H1 (cell line): ENCODE measurements around the gene MT1G. TPM values are rescaled to one million over a fixed set of nuclear protein-coding genes. Genes with fewer than 3 reads are reported as not detected.

ENCODE experiments used
- CTCF ChIA-PET: fragments of 300-600 bp; sonication (Branson Sonifier 250); formaldehyde crosslinking; loops from one replicate; lab custom pipeline; 2021; ENCODE audit not compliant: partially characterized antibody; lab: Charles Lee
- POLR2A ChIA-PET: fragments of 300-600 bp; sonication (Branson Sonifier 250); formaldehyde crosslinking; loops from one replicate; lab custom pipeline; 2021; ENCODE audit warnings: inconsistent platforms; ENCODE audit not compliant: partially characterized antibody; lab: Charles Lee
- DNase-seq, 2 experiments: peaks; one replicate each; pipeline versions ENCODE4 v3.0.0 to v3.0.0-alpha.2; 2010 to 2022; ENCODE audit warnings: low spot score in 2 of 2, low read depth in 1 of 2, mixed read lengths in 1 of 2
- FAIRE-seq: peaks from 2 replicates; lab custom pipeline; 2011; peaks lifted over from hg19 to GRCh38; lab: Jason Lieb, UNC
- H2AFZ ChIP-seq: 2 replicates; pipeline ENCODE4 v1.8.1; 2012; ENCODE audit warnings: low read length, inconsistent platforms
- H2AK5ac ChIP-seq: 2 replicates; pipeline ENCODE4 v1.6.1; 2013; ENCODE audit warnings: low read depth, low read length
- H2BK120ac ChIP-seq: replicated peaks from 2 replicates; pipeline ENCODE3; 2013; ENCODE audit warnings: low read depth, low read length, inconsistent platforms
- H2BK12ac ChIP-seq: 2 replicates; pipeline ENCODE4 v1.6.1; 2013; ENCODE audit warnings: low read depth, low read length
- H2BK15ac ChIP-seq: 2 replicates; pipeline ENCODE4 v1.6.1; 2013; ENCODE audit warnings: low read length
- H2BK20ac ChIP-seq: 2 replicates; pipeline ENCODE4 v1.6.1; 2013; ENCODE audit warnings: low read length
- H2BK5ac ChIP-seq: 2 replicates; pipeline ENCODE4 v1.6.1; 2013; ENCODE audit warnings: low read depth, low read length
- H3K14ac ChIP-seq: 2 replicates; pipeline ENCODE4 v1.6.1; 2013; ENCODE audit warnings: inconsistent platforms; ENCODE audit not compliant: insufficient read length
- H3K18ac ChIP-seq: 2 replicates; pipeline ENCODE4 v1.6.1; 2013; ENCODE audit warnings: low read length; ENCODE audit errors: extremely low read depth
- H3K23ac ChIP-seq: 2 replicates; pipeline ENCODE4 v1.6.1; 2013; ENCODE audit warnings: inconsistent platforms; ENCODE audit not compliant: insufficient read length
- H3K23me2 ChIP-seq: 2 replicates; pipeline ENCODE4 v1.6.1; 2013; ENCODE audit warnings: low read depth, low read length
- H3K27ac ChIP-seq: 2 replicates; pipeline ENCODE4 v1.6.1; 2011; ENCODE audit warnings: low read depth, low read length, inconsistent platforms
- H3K27me3 ChIP-seq, 4 experiments: replicated peaks in 1 of 4; 1 replicate in 1 of 4; 2 replicates in 3 of 4; pipeline versions ENCODE4 v1.6.1 to v1.8.1; 2011 to 2013; ENCODE audit warnings: low read length in 3 of 4, mild to moderate bottlenecking in 3 of 4, inconsistent platforms in 2 of 4, mixed read lengths in 2 of 4, moderate library complexity in 1 of 4; ENCODE audit not compliant: control insufficient read depth in 3 of 4, insufficient read depth in 3 of 4; ENCODE audit errors: extremely low read depth in 1 of 4
- H3K36me3 ChIP-seq, 4 experiments: 2 replicates each; pipeline versions ENCODE4 v1.6.1 to v1.8.1; 2011 to 2013; ENCODE audit warnings: mild to moderate bottlenecking in 4 of 4, low read length in 3 of 4, moderate library complexity in 2 of 4, control low read depth in 1 of 4, inconsistent platforms in 1 of 4; ENCODE audit not compliant: insufficient read depth in 4 of 4, control insufficient read depth in 2 of 4
- H3K4ac ChIP-seq: replicated peaks from 2 replicates; pipeline ENCODE3; 2013; ENCODE audit warnings: low read length, low read depth, mixed read lengths, inconsistent platforms; ENCODE audit not compliant: insufficient read length
- H3K4me1 ChIP-seq, 4 experiments: replicated peaks in 1 of 4; 1 replicate in 1 of 4; 2 replicates in 3 of 4; pipeline versions ENCODE4 v1.6.1 to v1.8.1; 2011 to 2013; ENCODE audit warnings: low read length in 3 of 4, inconsistent platforms in 2 of 4, mixed read lengths in 1 of 4; ENCODE audit not compliant: insufficient read depth in 4 of 4, control insufficient read depth in 3 of 4
- H3K4me2 ChIP-seq, 2 experiments: 2 replicates each; pipeline versions ENCODE4 v1.6.1 to v1.8.1; 2011 to 2013; ENCODE audit warnings: low read depth in 2 of 2, low read length in 2 of 2, control low read depth in 1 of 2, inconsistent platforms in 1 of 2, mild to moderate bottlenecking in 1 of 2; ENCODE audit not compliant: insufficient read depth in 1 of 2
- H3K4me3 ChIP-seq, 4 experiments: fragments of 200-600, 300-600 bp in 1 of 4; sonication (generic), shearing (Covaris generic), sonication (Bioruptor Twin) in 1 of 4; 2 replicates each; pipeline versions ENCODE4 v1.5.1 to v1.8.1; 2011 to 2016; ENCODE audit warnings: low read length in 4 of 4, low read depth in 3 of 4, control low read depth in 2 of 4, inconsistent platforms in 2 of 4, mild to moderate bottlenecking in 2 of 4, mixed read lengths in 1 of 4, moderate library complexity in 1 of 4; ENCODE audit not compliant: insufficient read depth in 2 of 4; ENCODE audit errors: extremely low read depth in 1 of 4
- H3K56ac ChIP-seq: replicated peaks from 2 replicates; pipeline ENCODE3; 2013; ENCODE audit warnings: low read depth, mild to moderate bottlenecking, mixed read lengths, low read length, inconsistent platforms; ENCODE audit not compliant: insufficient read length
- H3K79me1 ChIP-seq: 2 replicates; pipeline ENCODE4 v1.6.1; 2013; ENCODE audit warnings: low read depth, low read length, control low read depth
- H3K79me2 ChIP-seq, 2 experiments: 2 replicates each; pipeline versions ENCODE4 v1.6.1 to v1.8.1; 2012 to 2013; ENCODE audit warnings: low read length in 2 of 2, mild to moderate bottlenecking in 2 of 2, inconsistent platforms in 1 of 2; ENCODE audit not compliant: insufficient read depth in 2 of 2, control insufficient read depth in 1 of 2
- H3K9ac ChIP-seq, 4 experiments: replicated peaks in 1 of 4; 1 replicate in 1 of 4; 2 replicates in 3 of 4; pipeline versions ENCODE4 v1.6.1 to v1.8.1; 2011 to 2013; ENCODE audit warnings: low read depth in 3 of 4, low read length in 3 of 4, control low read depth in 2 of 4, mild to moderate bottlenecking in 2 of 4, moderate library complexity in 2 of 4, inconsistent platforms in 1 of 4; ENCODE audit errors: extremely low read depth in 1 of 4
- H3K9me3 ChIP-seq, 2 experiments: 2 replicates each; pipeline versions ENCODE4 v1.6.1 to v1.8.1; 2012 to 2013; ENCODE audit warnings: mild to moderate bottlenecking in 2 of 2, moderate library complexity in 2 of 2, control low read depth in 1 of 2, inconsistent platforms in 1 of 2, low read depth in 1 of 2, low read length in 1 of 2, mixed read lengths in 1 of 2; ENCODE audit not compliant: insufficient read depth in 2 of 2
- H4K20me1 ChIP-seq, 2 experiments: replicated peaks in 1 of 2; 2 replicates each; pipeline versions ENCODE3 to v1.8.1; 2011 to 2013; ENCODE audit warnings: inconsistent platforms in 2 of 2, low read length in 2 of 2, mild to moderate bottlenecking in 1 of 2; ENCODE audit not compliant: insufficient read depth in 2 of 2, control insufficient read depth in 1 of 2
- H4K5ac ChIP-seq: 2 replicates; pipeline ENCODE4 v1.6.1; 2013; ENCODE audit warnings: low read length, low read depth, mixed read lengths, inconsistent platforms; ENCODE audit not compliant: insufficient read length
- H4K8ac ChIP-seq: 2 replicates; pipeline ENCODE4 v1.8.0; 2013; ENCODE audit warnings: mild to moderate bottlenecking, moderate library complexity, low read length, inconsistent platforms; ENCODE audit not compliant: insufficient read depth; ENCODE audit errors: extremely low read depth
- H4K91ac ChIP-seq: replicated peaks from 2 replicates; pipeline ENCODE3; 2013; ENCODE audit warnings: low read length, mixed read lengths, inconsistent platforms; ENCODE audit not compliant: insufficient read length
- CBX5 ChIP-seq: fragments of 300-800, 300-1000 bp; sonication (generic); IDR thresholded peaks from 2 replicates; pipeline ENCODE4 v1.7.1; 2016; ENCODE audit warnings: antibody characterized with exemption, low read length, low read depth
- CHD2 ChIP-seq: IDR thresholded peaks from 2 replicates; pipeline ENCODE4 v1.6.1; 2012; ENCODE audit warnings: low read length, improper control_type of control experiment
- CTBP2 ChIP-seq: IDR thresholded peaks from 2 replicates; pipeline ENCODE4 v1.7.0; 2011; ENCODE audit warnings: borderline replicate concordance, mild to moderate bottlenecking, moderate library complexity, mixed read lengths, low read length; ENCODE audit not compliant: insufficient read depth, insufficient read length
- JUND ChIP-seq: IDR thresholded peaks from 2 replicates; pipeline ENCODE4 v1.6.1; 2011; ENCODE audit warnings: mild to moderate bottlenecking, improper control_type of control experiment, low read length
- KDM4A ChIP-seq: IDR thresholded peaks from one replicate; pipeline ENCODE4 v1.7.1; 2012; ENCODE audit warnings: low read depth, mild to moderate bottlenecking, moderate library complexity, low read length, inconsistent platforms; ENCODE audit not compliant: severe bottlenecking
- NRF1 ChIP-seq: IDR thresholded peaks from 2 replicates; pipeline ENCODE4 v1.6.1; 2011; ENCODE audit warnings: mild to moderate bottlenecking, low read depth, low read length, improper control_type of control experiment
- POLR2A ChIP-seq, 2 experiments: IDR thresholded peaks; 1 replicate in 1 of 2; 2 replicates in 1 of 2; pipeline ENCODE4 v1.6.1; 2011; ENCODE audit warnings: low read depth in 2 of 2, low read length in 2 of 2, mild to moderate bottlenecking in 2 of 2; ENCODE audit errors: control extremely low read depth in 1 of 2
- SIX5 ChIP-seq: IDR thresholded peaks from 2 replicates; pipeline ENCODE4 v1.6.1; 2011; ENCODE audit warnings: mild to moderate bottlenecking, low read depth, low read length
- SP2 ChIP-seq: IDR thresholded peaks from 2 replicates; pipeline ENCODE4 v1.6.1; 2012; ENCODE audit warnings: mild to moderate bottlenecking, low read length, inconsistent platforms
- TAF7 ChIP-seq: optimal IDR thresholded peaks from 2 replicates; pipeline ENCODE3; 2011; ENCODE audit warnings: low read depth, mild to moderate bottlenecking, inconsistent platforms, low read length, moderate library complexity, borderline replicate concordance
- WGBS, 2 experiments: shearing (Covaris generic) in 1 of 2; methylation state at CpG; one replicate each; pipeline versions ENCODE4 v1.1.6 to v1.1.7; 2013 to 2015; ENCODE audit warnings: low lambda C conversion rate in 2 of 2, mixed read lengths in 2 of 2, inconsistent platforms in 1 of 2, low coverage in 1 of 2, missing lambda C conversion rate in 1 of 2; ENCODE audit not compliant: insufficient replicate concordance in 2 of 2, insufficient coverage in 1 of 2, insufficient read length in 1 of 2; ENCODE audit errors: extremely low coverage in 1 of 2, missing lambda C conversion rate in 1 of 2; 5-methylcytosine and 5-hydroxymethylcytosine counted together
- polyA plus RNA-seq, 7 experiments: library from polyadenylated mRNA; depleted of rRNA in 3 of 7; stranded (reverse) in 5 of 7; unstranded in 2 of 7; fragments of >200 nt in 5 of 7; fragments of 200-250 nt in 2 of 7; gene quantifications; 1 replicate in 5 of 7; 2 replicates in 1 of 7; 4 replicates in 1 of 7; pipeline versions ENCODE4 v1.2.1 to v1.2.3, GENCODE V29; 2011 to 2013; ENCODE audit warnings: missing spikeins in 2 of 7, mixed read lengths in 2 of 7
- total RNA-seq: library from RNA; stranded (reverse); fragmentation: NEBNext Ultra II Directional; extraction: Animal tissue kit (Norgen Biotek cat#: 25700); gene quantifications from 2 replicates; pipeline ENCODE4 v1.2.1, GENCODE V29; 2021

MT1G gene
- total and polyA plus RNA-seq, 2 of the 8 experiments (the other 6 are each of a cell fraction or from before 2014, with no cell fraction given): 17.7 to 515 TPM

- H2BK15ac ChIP-seq: no peak overlapping the region
- H3K18ac ChIP-seq: no peak overlapping the region
- peaks cover 6 to 31% of the 10 kb centered on the region in 2 experiments for H4K20me1 ChIP-seq
- H3K27me3 ChIP-seq: peaks cover 90 to 100% (median 99%) of the 10 kb centered on the region in 4 experiments
- no peak overlapping the region for H3K4me2 ChIP-seq
- H4K8ac ChIP-seq: no peak overlapping the region
- TF ChIP-seq CTBP2: no peak
- no peak for TF ChIP-seq JUND
- no peak for TF ChIP-seq SP2
- TF ChIP-seq KDM4A: no peak
- TF ChIP-seq CBX5: no peak
- no peak for TF ChIP-seq TAF7
- TF ChIP-seq NRF1: no peak
- no peak for TF ChIP-seq POLR2A (IDR thresholded peaks at IDR 0.05; ENCODE audit: control extremely low read depth in 1 of 2, low read depth in 2 of 2, low read length in 2 of 2)
- no peak for TF ChIP-seq SIX5
- TF ChIP-seq CHD2: no peak
- no peak overlapping the region for H4K91ac ChIP-seq
- H3K9ac ChIP-seq: no peak overlapping the region
- H3K23me2 ChIP-seq: peaks cover 9% of the 10 kb centered on the region
- no peak overlapping the region for H3K14ac ChIP-seq
- peaks cover 3 to 22% (median 7%) of the 10 kb centered on the region in 4 experiments for H3K4me1 ChIP-seq
- POLR2A ChIA-PET: interaction anchor here (1.0 to 6.3 kb wide), 9 partner anchors 11 to 31 kb away, joined by 3 to 30 read pairs (median 4); partner anchors contain the start of genes MT1E and MT1F
- FAIRE-seq (no peak), DNase-seq (no peak)
- no peak overlapping the region for H3K27ac ChIP-seq
- H2BK120ac ChIP-seq: no peak overlapping the region
- no peaks in the 10 kb centered on the region for H3K79me1 ChIP-seq
- H3K9me3 ChIP-seq: no peaks in the 10 kb centered on the region
- 93% methylated on average over 1 of the region's 1 CpG; no CpG with 5 or more reads in 1 of the 2 experiments for WGBS, 2 experiments
- H3K4ac ChIP-seq: no peak overlapping the region
- no peak overlapping the region for H2AK5ac ChIP-seq
- no peak overlapping the region for H3K56ac ChIP-seq
- H2AFZ ChIP-seq: no peak overlapping the region
- CTCF ChIA-PET: interaction anchor here (0.7 to 3.6 kb wide), 9 partner anchors 9 to 61 kb away, joined by 3 to 14 read pairs (median 4); partner anchors contain the start of genes MT1E and MT1G
- no peak overlapping the region for H2BK20ac ChIP-seq
- no peak overlapping the region for H2BK5ac ChIP-seq
- no peak overlapping the region for H3K23ac ChIP-seq
- no peak overlapping the region for H4K5ac ChIP-seq
- H3K36me3 ChIP-seq: no peaks in the 10 kb centered on the region; a peak in 1 of 8 replicates
- H2BK12ac ChIP-seq: no peak overlapping the region
- no peak overlapping the region for H3K4me3 ChIP-seq
- no peaks in the 10 kb centered on the region for H3K79me2 ChIP-seq
These were observed 27.8 kb downstream of the MT1G start for GRCh38 chr16:56640076-56640475.
